ENCODE measurements around the gene THNSL1.

Gene THNSL1

GRCh38 chr10:25063644-25064043 lies 47.2 kb downstream of the THNSL1 start:
- no peak for TF ChIP-seq CTCF (IDR thresholded peaks at IDR 0.05; ENCODE audit: insufficient read depth, low read length, missing control alignments)
- ChIA-PET CTCF (interaction anchor here (7.3 kb wide), 1 partner anchor 15 kb away, joined by 78 read pairs; no protein-coding TSS in a partner anchor), POLR2A (no interaction called here)
- no peak for DNase-seq (ENCODE audit: low read depth, low spot score)
- no peak overlapping the region for H3K4me3 ChIP-seq (ENCODE audit: low read depth, low read length)

- H3K4me3 ChIP-seq (ENCODE audit: low read depth, low read length): no peak overlapping the region
- CTCF ChIA-PET: interaction anchor here (7.3 kb wide), 1 partner anchor 15 kb away, joined by 78 read pairs; no protein-coding TSS in a partner anchor
- no peak for DNase-seq (ENCODE audit: low read depth, low spot score)
- POLR2A ChIA-PET: no interaction called here
- no peak for TF ChIP-seq CTCF (IDR thresholded peaks at IDR 0.05; ENCODE audit: insufficient read depth, low read length, missing control alignments)
These were observed 48.0 kb downstream of the THNSL1 start for GRCh38 chr10:25064401-25064800.

- no peak for DNase-seq (ENCODE audit: low read depth, low spot score)
- H3K4me3 ChIP-seq (ENCODE audit: low read depth, low read length): no peak overlapping the region
- ChIA-PET CTCF (interaction anchor here (7.3 kb wide), 1 partner anchor 13 kb away, joined by 78 read pairs; no protein-coding TSS in a partner anchor), POLR2A (no interaction called here)
- no peak for TF ChIP-seq CTCF (IDR thresholded peaks at IDR 0.05; ENCODE audit: insufficient read depth, low read length, missing control alignments)
These were observed 49.5 kb downstream of the THNSL1 start for GRCh38 chr10:25065761-25066476.

- CTCF ChIA-PET: interaction anchor here (1.4 to 7.3 kb wide), 3 partner anchors 11 to 44 kb away, joined by 3 to 78 read pairs (median 4); no protein-coding TSS in a partner anchor
These were observed 52.0 kb downstream of the THNSL1 start for GRCh38 chr10:25068152-25069058.

GRCh38 chr10:25071227-25071626 lies 54.8 kb downstream of the THNSL1 start:
- CTCF ChIA-PET: interaction anchor here (2.7 kb wide), 1 partner anchor 10 kb away, joined by 21 read pairs; no protein-coding TSS in a partner anchor
- TF ChIP-seq CTCF (IDR thresholded peaks at IDR 0.05; ENCODE audit: insufficient read depth, low read length, missing control alignments): no peak
- no peak overlapping the region for H3K4me3 ChIP-seq (ENCODE audit: low read depth, low read length)
- DNase-seq (ENCODE audit: low read depth, low spot score): no peak
- POLR2A ChIA-PET: no interaction called here

More at GRCh38 chr10:25068152-25069058, 52.0 kb downstream of the THNSL1 start:
- H3K4me3 ChIP-seq (ENCODE audit: low read depth, low read length): no peak overlapping the region
- POLR2A ChIA-PET: interaction anchor here (0.7 kb wide), 1 partner anchor 1974 kb away, joined by 3 read pairs; no protein-coding TSS in a partner anchor
- TF ChIP-seq CTCF (IDR thresholded peaks at IDR 0.05; ENCODE audit: insufficient read depth, low read length, missing control alignments): no peak
- DNase-seq (ENCODE audit: low read depth, low spot score): no peak

- POLR2A ChIA-PET: no interaction called here
- no peak for TF ChIP-seq CTCF (IDR thresholded peaks at IDR 0.05; ENCODE audit: insufficient read depth, low read length, missing control alignments)
- H3K4me3 ChIP-seq (ENCODE audit: low read depth, low read length): no peak overlapping the region
- CTCF ChIA-PET: interaction anchor here (2.7 kb wide), 1 partner anchor 8 kb away, joined by 21 read pairs; no protein-coding TSS in a partner anchor
- DNase-seq (ENCODE audit: low read depth, low spot score): no peak
These were observed 56.4 kb downstream of the THNSL1 start for GRCh38 chr10:25072786-25073185.

Measured in AG04449 (cell line).